ENCODE measurements around the gene IL17B.

The IL17B gene

DNA sequence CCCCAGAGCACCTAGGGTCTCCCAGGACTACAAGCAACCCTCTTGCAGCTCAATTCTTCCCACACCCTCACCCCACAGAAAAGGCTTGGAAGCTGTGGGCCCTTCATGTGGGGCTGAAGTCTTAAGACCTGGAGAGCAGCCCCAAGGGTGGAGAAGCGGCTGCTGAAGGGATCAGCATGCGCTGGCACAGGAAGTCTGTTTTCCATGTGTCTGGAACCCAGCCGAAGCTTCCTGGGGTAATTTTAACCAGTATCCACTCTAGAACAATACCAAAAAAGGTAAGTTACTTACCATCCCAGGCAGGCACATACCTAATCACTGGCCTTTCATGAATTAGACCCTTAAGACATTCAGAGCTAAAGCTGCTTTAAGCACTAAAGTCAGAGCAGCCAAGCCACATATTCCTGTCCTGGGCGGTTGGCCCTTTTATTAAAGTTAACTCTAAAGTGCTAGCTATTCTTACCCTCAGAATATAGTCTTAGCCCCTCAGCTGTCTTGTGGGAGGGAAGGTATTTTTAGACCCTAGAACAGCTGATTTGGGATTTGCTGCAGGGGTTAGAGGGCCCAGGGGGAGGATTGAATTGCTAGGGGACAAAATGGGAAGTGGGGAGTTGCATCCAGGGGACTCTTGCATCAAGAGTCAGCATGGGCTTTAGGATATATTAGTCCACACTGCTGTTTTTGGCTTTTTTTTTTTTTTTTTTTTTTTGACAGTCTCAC, 6.9 kb downstream of the IL17B start:
- in situ Hi-C loops (cut with HindIII; ENCODE audit: low sequenced_read_pairs), result no loop called here
- TF ChIP-seq, protein P1, sequence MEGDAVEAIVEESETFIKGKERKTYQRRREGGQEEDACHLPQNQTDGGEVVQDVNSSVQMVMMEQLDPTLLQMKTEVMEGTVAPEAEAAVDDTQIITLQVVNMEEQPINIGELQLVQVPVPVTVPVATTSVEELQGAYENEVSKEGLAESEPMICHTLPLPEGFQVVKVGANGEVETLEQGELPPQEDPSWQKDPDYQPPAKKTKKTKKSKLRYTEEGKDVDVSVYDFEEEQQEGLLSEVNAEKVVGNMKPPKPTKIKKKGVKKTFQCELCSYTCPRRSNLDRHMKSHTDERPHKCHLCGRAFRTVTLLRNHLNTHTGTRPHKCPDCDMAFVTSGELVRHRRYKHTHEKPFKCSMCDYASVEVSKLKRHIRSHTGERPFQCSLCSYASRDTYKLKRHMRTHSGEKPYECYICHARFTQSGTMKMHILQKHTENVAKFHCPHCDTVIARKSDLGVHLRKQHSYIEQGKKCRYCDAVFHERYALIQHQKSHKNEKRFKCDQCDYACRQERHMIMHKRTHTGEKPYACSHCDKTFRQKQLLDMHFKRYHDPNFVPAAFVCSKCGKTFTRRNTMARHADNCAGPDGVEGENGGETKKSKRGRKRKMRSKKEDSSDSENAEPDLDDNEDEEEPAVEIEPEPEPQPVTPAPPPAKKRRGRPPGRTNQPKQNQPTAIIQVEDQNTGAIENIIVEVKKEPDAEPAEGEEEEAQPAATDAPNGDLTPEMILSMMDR (IDR thresholded peaks at IDR 0.05; ENCODE audit: low read depth, low read length, missing control alignments), result no peak
- H3K4me3 ChIP-seq (ENCODE audit: low read depth, low read length), result no peak overlapping the region
- no peak for DNase-seq (ENCODE audit: low read depth)

- in situ Hi-C loops (cut with HindIII; ENCODE audit: low sequenced_read_pairs), result no loop called here
- H3K4me3 ChIP-seq (ENCODE audit: low read depth, low read length), result no peak overlapping the region
- DNase-seq (ENCODE audit: low read depth), result peak; percentile 15
- TF ChIP-seq, protein P1 (IDR thresholded peaks at IDR 0.05; ENCODE audit: low read depth, low read length, missing control alignments), result peak; percentile 85
Measured at GRCh38 chr5:149371296-149371962, 7.7 kb downstream of the IL17B start.

DNA sequence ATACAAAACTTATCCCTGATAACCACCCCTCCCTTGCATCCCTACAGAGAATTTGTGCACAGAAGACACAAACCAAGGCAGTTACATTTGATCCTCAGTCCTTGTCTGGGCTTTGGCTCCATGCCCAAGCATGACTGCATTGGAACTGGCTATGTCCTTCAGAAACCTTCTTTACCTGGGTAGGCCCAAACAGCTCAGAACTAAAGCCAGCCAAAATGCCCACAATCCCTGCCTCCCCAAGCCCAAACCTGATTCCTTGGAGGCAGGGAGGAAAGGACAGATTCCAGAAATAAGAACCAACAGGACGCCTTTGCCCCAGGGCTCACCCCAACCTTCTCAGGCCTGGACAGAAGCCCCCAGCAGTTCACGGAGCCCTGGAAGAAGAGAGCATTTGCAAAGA, 8.2 kb downstream of the IL17B start:
- TF ChIP-seq, protein P1 (IDR thresholded peaks at IDR 0.05; ENCODE audit: low read depth, low read length, missing control alignments), result no peak
- H3K4me3 ChIP-seq (ENCODE audit: low read depth, low read length), result no peak overlapping the region
- in situ Hi-C loops (cut with HindIII; ENCODE audit: low sequenced_read_pairs), result no loop called here
- DNase-seq (ENCODE audit: low read depth), result no peak

GRCh38 chr5:149367972-149368645, 11.0 kb downstream of the IL17B start:
- in situ Hi-C loops (cut with HindIII; ENCODE audit: low sequenced_read_pairs), result no loop called here
- no peak for DNase-seq (ENCODE audit: low read depth)
- no peak overlapping the region for H3K4me3 ChIP-seq (ENCODE audit: low read depth, low read length)
- TF ChIP-seq, protein P1 (IDR thresholded peaks at IDR 0.05; ENCODE audit: low read depth, low read length, missing control alignments), result no peak

DNA sequence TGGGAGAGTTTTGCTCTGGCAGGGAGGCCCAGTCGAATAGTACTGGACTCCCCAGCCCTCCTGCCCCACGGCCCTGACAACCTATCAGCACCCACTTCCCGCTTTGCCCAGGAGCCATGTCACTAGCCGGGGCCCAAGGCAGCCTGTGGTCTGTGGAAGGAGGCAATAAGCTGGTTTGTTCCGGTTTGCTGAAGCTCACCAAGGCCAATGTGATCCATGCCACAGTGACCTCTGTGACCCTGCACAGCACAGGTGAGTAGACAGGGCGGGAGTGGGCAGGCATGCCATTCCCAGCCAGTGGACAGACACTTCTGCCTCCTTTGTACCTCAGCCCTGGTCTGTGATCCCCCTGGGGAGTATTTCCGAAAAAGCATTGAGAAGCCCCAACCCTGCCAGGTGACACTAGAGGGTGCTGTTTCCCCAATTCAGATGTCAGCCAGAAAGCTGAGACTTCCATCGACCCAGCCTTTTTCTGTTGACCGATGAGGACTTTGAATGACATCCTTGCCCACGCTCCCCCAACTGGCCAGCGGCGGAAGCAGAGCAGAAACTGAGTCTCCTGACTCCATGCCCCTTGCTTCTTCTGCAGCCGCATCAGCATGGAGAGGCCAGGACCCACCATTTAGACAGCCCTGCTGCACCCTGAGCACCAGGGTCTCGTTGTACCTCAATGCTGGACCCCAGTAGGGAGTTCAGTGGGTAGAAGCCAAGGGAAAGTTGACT, 11.7 kb downstream of the IL17B start:
- TF ChIP-seq, protein P1 (IDR thresholded peaks at IDR 0.05; ENCODE audit: low read depth, low read length, missing control alignments), result peak; percentile 88
- no peak for DNase-seq (ENCODE audit: low read depth)
- in situ Hi-C loops (cut with HindIII; ENCODE audit: low sequenced_read_pairs), result no loop called here
- no peak overlapping the region for H3K4me3 ChIP-seq (ENCODE audit: low read depth, low read length)

GRCh38 chr5:149366169-149366729, 12.8 kb downstream of the IL17B start:
- no peak for DNase-seq (ENCODE audit: low read depth)

More at GRCh38 chr5:149366169-149366729, 12.8 kb downstream of the IL17B start:
- H3K4me3 ChIP-seq (ENCODE audit: low read depth, low read length), result no peak overlapping the region
- TF ChIP-seq, protein P1 (IDR thresholded peaks at IDR 0.05; ENCODE audit: low read depth, low read length, missing control alignments), result no peak
- in situ Hi-C loops (cut with HindIII; ENCODE audit: low sequenced_read_pairs), result no loop called here
